Skeletal muscle satellite cell (primary cell): ENCODE results near the gene PLPP4.
"Not testable (repeated sequence)": the region's sequence is repeated elsewhere in the genome, so short reads cannot be mapped to it uniquely, and the experiment has no call there.

Source experiments
- H3K27me3 ChIP-seq: 2 replicates; pipeline ENCODE4 v1.7.0; 2013; ENCODE audit warnings: low read length; ENCODE audit not compliant: control insufficient read depth, insufficient read depth
- H3K36me3 ChIP-seq: 2 replicates; pipeline ENCODE4 v1.7.0; 2013; ENCODE audit warnings: mild to moderate bottlenecking, control low read depth, low read length; ENCODE audit not compliant: insufficient read depth
- H3K4me1 ChIP-seq: 2 replicates; pipeline ENCODE4 v1.7.0; 2013; ENCODE audit warnings: low read length; ENCODE audit not compliant: control insufficient read depth, insufficient read depth
- H3K4me2 ChIP-seq: 2 replicates; pipeline ENCODE4 v1.7.0; 2013; ENCODE audit warnings: mild to moderate bottlenecking, low read length
- H3K4me3 ChIP-seq: 2 replicates; pipeline ENCODE4 v1.7.0; 2013; ENCODE audit warnings: low read length
- H3K9ac ChIP-seq: 2 replicates; pipeline ENCODE4 v1.7.0; 2013; ENCODE audit warnings: mild to moderate bottlenecking, low read depth, low read length, moderate library complexity
- H3K9me3 ChIP-seq: replicated peaks from 2 replicates; pipeline ENCODE4 v1.7.0; 2013; ENCODE audit warnings: mild to moderate bottlenecking, control low read depth, low read length

The PLPP4 gene

DNA sequence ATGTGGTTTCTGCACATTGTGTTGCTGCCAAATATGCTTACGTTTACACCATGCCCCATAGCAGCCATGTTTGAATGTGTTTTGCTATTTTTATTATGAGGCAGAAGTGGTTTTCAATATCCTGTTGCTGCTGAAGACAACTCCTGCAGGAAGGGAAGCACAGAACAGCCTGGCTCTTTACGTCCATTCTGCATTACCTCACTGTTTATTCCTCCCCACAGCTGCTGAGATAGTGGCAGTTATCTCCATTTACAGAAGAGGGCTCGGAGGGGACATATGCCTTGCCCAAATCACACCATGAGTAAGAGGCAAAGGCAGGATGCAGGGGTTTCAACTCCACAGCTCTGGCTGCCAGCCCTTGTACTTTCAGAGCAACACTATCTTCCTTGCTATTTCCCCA, 35.3 kb downstream of the PLPP4 start:
- H3K4me3 ChIP-seq: no peak overlapping the region
- no peak overlapping the region for H3K4me2 ChIP-seq
- no peaks in the 10 kb centered on the region for H3K36me3 ChIP-seq
- no peak overlapping the region for H3K9ac ChIP-seq
- H3K9me3 ChIP-seq: no peaks in the 10 kb centered on the region
- no peaks in the 10 kb centered on the region for H3K27me3 ChIP-seq
- no peaks in the 10 kb centered on the region for H3K4me1 ChIP-seq

DNA sequence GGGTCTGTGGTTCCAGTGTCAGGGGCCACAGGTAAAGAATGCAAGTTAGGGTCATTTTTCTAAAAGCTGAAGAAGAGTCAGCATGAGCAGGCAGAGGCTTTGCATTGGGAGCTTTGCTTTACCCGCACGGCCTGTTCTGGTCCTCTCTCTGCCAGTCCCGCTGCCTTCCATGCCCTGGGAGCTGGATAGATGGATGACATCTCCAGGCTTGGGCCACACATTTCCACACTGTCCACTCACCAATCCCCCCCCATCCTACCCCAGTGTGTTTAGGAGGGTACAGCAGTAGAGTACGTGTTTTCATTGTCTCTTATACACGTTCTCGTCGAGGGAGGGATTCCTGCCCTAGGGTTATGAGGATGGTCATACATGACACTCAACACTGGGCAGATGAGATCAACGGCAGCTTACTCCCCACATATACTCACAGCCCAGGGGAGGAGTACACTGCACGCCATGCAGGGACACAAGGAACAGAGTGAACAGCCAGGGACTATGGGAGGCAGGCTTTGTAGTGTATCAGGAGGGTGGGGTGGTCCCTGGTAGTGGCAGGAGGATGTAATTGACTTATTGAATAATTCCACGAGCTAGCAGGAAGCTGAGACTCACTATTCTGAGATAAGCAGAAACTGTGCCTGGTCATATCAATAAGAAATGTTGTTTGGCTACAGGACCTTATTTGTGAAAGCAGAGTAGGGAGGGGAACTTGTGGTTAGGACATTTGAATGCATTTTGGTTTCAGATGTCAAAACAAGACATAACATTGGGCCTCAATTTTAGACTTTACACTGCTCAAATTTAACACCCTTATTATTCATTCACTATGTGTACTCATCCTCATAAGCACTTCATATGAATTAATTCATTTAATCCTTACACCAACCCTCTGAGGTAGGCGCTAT, 36.6 kb downstream of the PLPP4 start:
- no peak overlapping the region for H3K9ac ChIP-seq
- no peaks in the 10 kb centered on the region for H3K36me3 ChIP-seq
- no peak overlapping the region for H3K4me3 ChIP-seq
- no peaks in the 10 kb centered on the region for H3K4me1 ChIP-seq
- no peaks in the 10 kb centered on the region for H3K27me3 ChIP-seq
- H3K4me2 ChIP-seq: no peak overlapping the region
- H3K9me3 ChIP-seq: no peaks in the 10 kb centered on the region

DNA sequence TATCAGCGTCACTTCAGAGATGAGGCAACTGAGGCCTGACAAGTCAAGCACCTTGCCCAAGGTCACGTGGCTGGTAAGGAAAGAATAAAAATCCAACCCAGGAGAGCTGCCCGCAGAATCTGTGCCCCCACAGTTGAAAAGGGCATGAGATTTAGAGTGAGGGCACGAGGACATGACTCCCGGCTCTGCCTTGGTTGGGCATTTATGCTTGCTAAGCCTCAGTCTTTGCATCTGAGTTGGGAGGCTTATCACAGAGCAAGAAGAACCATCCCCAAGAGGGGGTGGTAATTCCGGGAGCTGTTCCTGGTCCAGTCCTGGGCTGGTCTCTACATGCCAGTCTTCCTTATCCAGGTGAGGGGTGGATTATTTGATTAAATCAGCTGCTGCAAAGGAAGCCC, 37.3 kb downstream of the PLPP4 start:
- no peaks in the 10 kb centered on the region for H3K4me1 ChIP-seq
- H3K27me3 ChIP-seq: no peaks in the 10 kb centered on the region
- H3K9ac ChIP-seq: no peak overlapping the region
- no peaks in the 10 kb centered on the region for H3K9me3 ChIP-seq
- H3K36me3 ChIP-seq: no peaks in the 10 kb centered on the region
- no peak overlapping the region for H3K4me3 ChIP-seq
- no peak overlapping the region for H3K4me2 ChIP-seq

DNA sequence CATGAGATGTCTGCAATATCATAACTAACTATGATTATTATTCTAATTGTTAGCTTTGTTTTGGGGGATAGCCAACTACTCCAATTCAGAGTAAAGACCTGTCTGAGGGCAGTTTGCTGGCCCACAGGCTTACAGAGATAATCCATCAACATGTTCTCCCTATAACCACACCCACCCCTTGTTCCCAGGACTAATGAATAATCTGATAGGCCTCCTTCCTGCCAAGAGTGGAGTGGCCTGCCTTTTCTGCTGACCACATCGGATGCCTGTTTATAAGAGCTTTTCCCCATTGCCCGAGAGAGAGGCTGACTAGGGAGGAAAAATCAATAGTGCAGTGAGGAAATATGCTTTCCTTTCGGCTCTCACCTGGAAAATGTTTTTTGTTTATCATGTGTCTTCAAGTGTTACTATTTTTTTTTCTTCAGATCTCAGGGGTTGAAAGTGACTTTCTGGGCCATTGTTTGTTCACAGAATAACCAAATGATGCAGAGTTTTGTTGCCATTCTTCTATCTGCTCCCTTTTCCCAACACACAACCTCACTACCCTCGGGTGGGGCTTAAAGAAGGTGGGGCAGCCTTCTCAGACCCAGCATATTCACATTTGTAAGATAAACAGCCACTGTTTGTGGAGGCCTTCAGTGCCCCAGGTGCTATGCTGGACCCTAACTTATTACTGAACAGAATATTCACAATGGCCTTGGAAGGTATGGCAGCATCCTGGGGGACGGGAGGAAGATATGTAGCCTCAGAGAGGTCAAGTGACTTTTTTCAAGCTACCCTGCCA, 38.4 kb downstream of the PLPP4 start:
- Histone ChIP-seq H3K4me3 (no peak overlapping the region), H3K4me1 (no peaks in the 10 kb centered on the region), H3K27me3 (no peaks in the 10 kb centered on the region), H3K9ac (no peak overlapping the region), H3K4me2 (no peak overlapping the region), H3K36me3 (no peaks in the 10 kb centered on the region), H3K9me3 (no peaks in the 10 kb centered on the region)

DNA sequence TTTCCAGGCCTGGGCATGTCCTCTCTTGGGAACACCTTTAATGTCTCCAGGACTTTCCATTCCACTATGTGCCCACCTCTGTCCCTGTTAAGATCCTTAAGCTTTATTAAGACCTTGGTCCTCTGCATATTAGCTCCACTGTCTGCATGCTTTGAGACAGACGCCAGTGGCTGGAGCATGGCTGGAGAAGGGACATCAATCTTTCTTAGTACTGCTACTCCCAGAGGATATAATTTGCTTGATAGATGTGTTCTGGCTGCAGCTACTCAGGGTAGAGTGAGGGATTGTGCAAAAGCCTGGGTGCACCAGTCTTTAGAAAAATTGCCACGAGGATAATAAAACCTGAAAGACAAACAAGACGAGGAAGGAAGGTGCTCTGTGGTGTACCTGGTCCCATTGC, 42.9 kb downstream of the PLPP4 start:
- Histone ChIP-seq H3K4me1 (no peaks in the 10 kb centered on the region), H3K9ac (no peak overlapping the region), H3K27me3 (no peaks in the 10 kb centered on the region), H3K4me2 (no peak overlapping the region), H3K9me3 (no peaks in the 10 kb centered on the region), H3K36me3 (no peaks in the 10 kb centered on the region), H3K4me3 (no peak overlapping the region)

DNA sequence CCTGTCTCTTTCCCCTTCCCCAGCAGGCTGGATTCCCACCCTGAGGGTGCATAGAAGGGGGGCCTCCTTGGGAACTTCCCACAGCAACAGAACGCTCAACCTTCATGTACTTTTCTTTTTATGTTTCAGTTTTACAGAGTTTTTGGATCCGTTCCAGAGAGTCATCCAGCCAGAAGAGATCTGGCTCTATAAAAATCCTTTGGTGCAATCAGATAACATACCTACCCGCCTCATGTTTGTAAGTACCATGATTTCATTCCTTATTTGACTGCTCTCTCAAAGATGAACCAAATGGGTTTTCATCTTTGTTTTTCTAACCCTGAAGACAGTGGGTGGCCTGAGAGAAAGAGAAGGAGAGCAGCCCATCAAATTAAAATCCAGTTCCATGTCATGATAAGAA, 46.7 kb downstream of the PLPP4 start:
- Histone ChIP-seq H3K9me3 (no peaks in the 10 kb centered on the region), H3K36me3 (no peaks in the 10 kb centered on the region), H3K9ac (no peak overlapping the region), H3K4me3 (no peak overlapping the region), H3K4me1 (no peaks in the 10 kb centered on the region), H3K4me2 (no peak overlapping the region), H3K27me3 (no peaks in the 10 kb centered on the region)

DNA sequence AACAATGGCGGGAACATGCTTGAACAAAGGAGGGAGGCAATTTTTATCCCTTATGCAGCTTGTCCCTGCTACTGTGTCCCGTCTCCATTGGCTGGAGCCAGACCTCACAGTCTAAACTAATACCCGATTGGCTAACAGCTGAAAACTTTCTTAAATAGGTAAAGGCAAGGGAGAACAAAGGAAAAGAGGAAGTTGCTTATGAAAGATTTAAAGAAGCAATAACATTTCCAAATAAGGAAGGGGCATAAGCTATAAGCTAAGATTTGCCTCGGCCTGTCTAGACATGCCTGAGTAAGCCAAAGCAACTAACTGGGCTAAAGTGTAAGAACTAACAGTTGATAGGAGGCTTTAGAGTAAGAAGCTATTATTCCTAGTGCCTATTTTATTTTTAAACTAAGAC, 47.2 kb downstream of the PLPP4 start:
- not testable (repeated sequence) for H3K9ac ChIP-seq, H3K4me1 ChIP-seq, H3K27me3 ChIP-seq, H3K9me3 ChIP-seq, H3K4me3 ChIP-seq, H3K36me3 ChIP-seq, H3K4me2 ChIP-seq

DNA sequence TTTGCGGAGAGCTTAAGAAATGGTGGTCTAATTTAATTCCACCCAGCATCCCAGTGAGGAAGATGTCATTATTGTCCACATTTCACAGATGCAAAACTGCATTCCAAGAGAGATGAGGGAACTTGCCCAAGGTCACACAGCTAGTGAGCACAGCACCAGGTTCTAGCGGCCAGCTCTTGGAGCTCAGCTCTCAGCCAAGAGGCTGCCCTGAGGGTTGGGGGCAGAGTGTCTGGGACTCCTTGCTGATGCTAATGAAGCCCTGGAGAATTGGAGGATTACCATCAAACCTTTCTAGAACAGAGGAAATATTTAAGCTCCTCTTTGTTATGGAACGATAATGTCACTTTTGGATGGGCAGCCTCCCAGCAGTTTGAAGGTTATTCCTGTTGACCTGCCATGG, 48.0 kb downstream of the PLPP4 start:
- no peak overlapping the region for H3K4me2 ChIP-seq
- no peak overlapping the region for H3K9ac ChIP-seq
- H3K9me3 ChIP-seq: no peaks in the 10 kb centered on the region
- no peaks in the 10 kb centered on the region for H3K27me3 ChIP-seq
- no peaks in the 10 kb centered on the region for H3K4me1 ChIP-seq
- no peaks in the 10 kb centered on the region for H3K36me3 ChIP-seq
- no peak overlapping the region for H3K4me3 ChIP-seq

DNA sequence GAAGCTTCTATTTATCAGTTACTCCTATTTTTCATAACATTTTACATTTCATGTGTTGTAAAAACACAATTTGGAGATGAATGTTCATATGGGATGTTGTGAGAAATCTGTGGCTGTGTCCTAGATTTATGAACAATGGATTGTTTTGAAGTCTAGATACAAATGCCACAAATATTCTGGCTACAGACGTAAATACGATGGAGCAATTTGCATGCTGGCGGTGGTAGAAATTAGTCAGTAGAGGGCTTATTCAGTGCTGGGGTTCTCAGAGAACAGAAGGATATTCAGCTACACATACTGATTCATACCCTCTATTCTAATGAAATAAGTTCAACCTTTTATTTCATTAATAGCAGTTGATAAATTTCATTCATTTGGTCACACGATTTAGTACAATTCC, 48.8 kb downstream of the PLPP4 start:
- Histone ChIP-seq H3K27me3 (no peaks in the 10 kb centered on the region), H3K4me1 (no peaks in the 10 kb centered on the region), H3K9me3 (no peaks in the 10 kb centered on the region), H3K4me2 (no peak overlapping the region), H3K9ac (no peak overlapping the region), H3K36me3 (no peaks in the 10 kb centered on the region), H3K4me3 (no peak overlapping the region)

DNA sequence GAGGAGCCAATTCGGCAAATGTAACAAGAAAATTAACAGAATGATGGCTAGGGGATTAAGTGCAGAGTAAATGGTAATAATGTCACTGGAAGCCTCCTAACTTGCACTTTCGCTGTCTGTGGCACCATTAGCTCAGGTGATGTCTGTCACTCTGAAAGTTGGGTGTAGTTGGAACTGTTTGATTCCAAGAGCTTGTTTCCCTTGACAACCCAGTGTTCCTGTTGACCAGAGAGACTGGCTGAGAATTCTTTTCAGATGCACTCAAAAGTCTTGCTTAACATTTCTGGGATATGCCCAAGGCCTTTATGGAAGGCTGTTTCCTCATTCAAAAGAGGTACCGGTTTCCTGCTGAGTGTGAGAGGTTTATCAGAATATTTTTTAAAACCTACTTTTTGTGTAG, 49.6 kb downstream of the PLPP4 start:
- H3K36me3 ChIP-seq: no peaks in the 10 kb centered on the region
- no peak overlapping the region for H3K9ac ChIP-seq
- H3K4me2 ChIP-seq: no peak overlapping the region
- no peaks in the 10 kb centered on the region for H3K9me3 ChIP-seq
- H3K27me3 ChIP-seq: no peaks in the 10 kb centered on the region
- H3K4me1 ChIP-seq: no peaks in the 10 kb centered on the region
- no peak overlapping the region for H3K4me3 ChIP-seq

DNA sequence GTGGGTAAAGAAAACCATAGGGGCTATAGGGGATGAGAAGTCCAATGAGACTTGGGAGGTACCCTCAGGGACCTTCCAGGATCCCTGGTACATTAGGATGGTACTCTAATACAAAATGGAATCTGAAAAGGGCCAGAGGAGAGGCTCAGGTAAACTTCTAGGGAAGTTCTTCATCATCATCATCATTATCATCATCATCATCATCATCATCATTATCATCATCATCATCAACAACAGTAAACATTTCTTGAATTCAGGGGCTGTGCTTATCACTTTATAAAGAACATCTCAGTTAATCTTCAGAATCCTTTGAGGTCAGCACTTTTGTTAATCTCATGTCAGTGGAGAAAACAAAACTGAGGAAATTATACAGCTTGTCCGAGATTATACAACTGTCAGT, 50.1 kb downstream of the PLPP4 start:
- Histone ChIP-seq H3K27me3 (no peaks in the 10 kb centered on the region), H3K4me3 (no peak overlapping the region), H3K9me3 (no peaks in the 10 kb centered on the region), H3K4me2 (no peak overlapping the region), H3K36me3 (no peaks in the 10 kb centered on the region), H3K9ac (no peak overlapping the region), H3K4me1 (no peaks in the 10 kb centered on the region)

DNA sequence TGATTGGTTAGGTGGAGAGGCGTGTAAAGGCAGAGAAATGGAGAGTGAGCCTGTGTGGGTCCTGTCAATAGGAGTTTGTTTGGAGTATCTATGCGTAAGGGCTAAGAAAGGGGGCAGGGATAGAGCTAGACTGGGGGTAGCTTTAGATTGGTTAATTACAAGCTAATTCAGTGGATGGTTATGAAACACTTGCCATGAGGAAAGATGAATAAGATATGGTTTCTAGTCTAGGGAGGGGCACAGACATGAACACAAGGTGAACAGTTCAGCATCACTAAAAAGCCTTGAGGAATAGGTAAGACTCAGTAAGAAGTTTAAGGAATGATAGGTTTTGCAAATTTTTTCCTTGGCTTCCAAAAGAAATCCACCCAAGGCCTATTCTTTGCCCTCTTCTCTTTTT, 50.6 kb downstream of the PLPP4 start:
- Histone ChIP-seq H3K4me1 (no peaks in the 10 kb centered on the region), H3K36me3 (no peaks in the 10 kb centered on the region), H3K9ac (no peak overlapping the region), H3K27me3 (no peaks in the 10 kb centered on the region), H3K9me3 (no peaks in the 10 kb centered on the region), H3K4me3 (no peak overlapping the region), H3K4me2 (no peak overlapping the region)
